HepG2 (cell line): ENCODE results near the gene PPP2R2D. TPM values are rescaled to one million over a fixed set of nuclear protein-coding genes. Genes with fewer than 3 reads are reported as not detected.

Experiments used
- CEBPB ChIP-seq: IDR thresholded peaks from 2 replicates; pipeline ENCODE4 v1.6.1; 2011; ENCODE audit warnings: low read depth, low read length, improper control_type of control experiment, borderline replicate concordance
- CEBPZ ChIP-seq: IDR thresholded peaks from 2 replicates; pipeline ENCODE4 v1.6.1; 2012; ENCODE audit warnings: low read length, improper control_type of control experiment
- HIVEP1 ChIP-seq: sonication (generic); formaldehyde crosslinking; IDR thresholded peaks from 2 replicates; pipeline ENCODE4 v1.4.0; 2020; ENCODE audit warnings: mild to moderate bottlenecking, missing genetic modification reagents
- HOXA5 ChIP-seq: sonication (generic); formaldehyde crosslinking; IDR thresholded peaks from 2 replicates; pipeline ENCODE4 v1.4.0; 2020; ENCODE audit warnings: missing genetic modification reagents
- RBM22 ChIP-seq: fragments of 200-400 bp; formaldehyde crosslinking; optimal IDR thresholded peaks from 2 replicates; pipeline ENCODE3; 2017; ENCODE audit warnings: mild to moderate bottlenecking, low read length, moderate library complexity
- TFAP4 ChIP-seq: sonication (generic); IDR thresholded peaks from 2 replicates; pipeline ENCODE4 v1.6.1; 2016; ENCODE audit warnings: low read depth, borderline replicate concordance
- ZBTB7A ChIP-seq: sonication (generic); formaldehyde crosslinking; IDR thresholded peaks from 2 replicates; pipeline ENCODE4 v1.8.0; 2022; ENCODE audit warnings: mild to moderate bottlenecking, missing genetic modification reagents
- ZMYM2 ChIP-seq: sonication (generic); formaldehyde crosslinking; IDR thresholded peaks from 2 replicates; pipeline ENCODE4 v1.8.0; 2022; ENCODE audit warnings: mild to moderate bottlenecking, missing genetic modification reagents
- ZNF335 ChIP-seq: sonication (generic); formaldehyde crosslinking; IDR thresholded peaks from 2 replicates; pipeline ENCODE4 v1.4.0; 2020; ENCODE audit warnings: missing genetic modification reagents
- ZNF407 ChIP-seq: sonication (generic); formaldehyde crosslinking; IDR thresholded peaks from one replicate; pipeline ENCODE4 v1.5.1; 2020; ENCODE audit warnings: mild to moderate bottlenecking, missing genetic modification reagents; ENCODE audit errors: not compliant biosample characterization
- ZNF549 ChIP-seq: sonication (generic); formaldehyde crosslinking; IDR thresholded peaks from 2 replicates; pipeline ENCODE4 v1.5.0; 2020; ENCODE audit warnings: missing genetic modification reagents
- ZNF598 ChIP-seq: sonication (generic); formaldehyde crosslinking; IDR thresholded peaks from 2 replicates; pipeline ENCODE4 v1.5.1; 2020; ENCODE audit warnings: mild to moderate bottlenecking, missing genetic modification reagents, borderline replicate concordance
- ZNF652 ChIP-seq: IDR thresholded peaks from 2 replicates; pipeline ENCODE4 v1.6.1; 2016; ENCODE audit warnings: low read depth, borderline replicate concordance
- ZUFSP ChIP-seq: sonication (generic); formaldehyde crosslinking; IDR thresholded peaks from 2 replicates; pipeline ENCODE4 v1.9.0; 2021; ENCODE audit warnings: missing genetic modification reagents, mild to moderate bottlenecking, borderline replicate concordance
- polyA plus RNA-seq, 8 experiments: library from polyadenylated mRNA; depleted of rRNA in 3 of 8; stranded (reverse) in 7 of 8; unstranded in 1 of 8; fragments of >200 nt; fragmentation: Illumina TruSeq in 4 of 8; extraction: Trizol in 4 of 8; gene quantifications; 2 replicates each; pipeline versions ENCODE4 v1.2.1 to v1.2.3, GENCODE V29; 2011 to 2016; ENCODE audit warnings: low read depth in 4 of 8, missing spikeins in 1 of 8, mixed read lengths in 1 of 8; ENCODE audit not compliant: insufficient read depth in 1 of 8
- total RNA-seq, 5 experiments: library from RNA; depleted of rRNA; stranded (reverse); fragments of >200 nt; fragmentation: Illumina TruSeq; extraction: Trizol; gene quantifications; 2 replicates each; pipeline ENCODE4 v1.2.3, GENCODE V29; 2016; ENCODE audit warnings: low read depth in 1 of 5

PPP2R2D gene
- total and polyA plus RNA-seq, 2 of the 13 experiments (the other 11 are each of a cell fraction or from before 2014, with no cell fraction given), result 32.7 to 33.2 TPM

GRCh38 chr10:131997366-131998049 lies 96.7 kb downstream of the PPP2R2D start (continued):
- TF ChIP-seq ZUFSP (no peak), CEBPZ (no peak), ZNF598 (CRISPR knock-in tag) (no peak), ZNF549 (no peak), ZNF652 (CRISPR knock-in tag) (peak; percentile 46; the same call in 1 of the 2 replicates), ZBTB7A (CRISPR knock-in tag) (peak; percentile 47; the same call in 1 of the 2 replicates), ZNF407 (CRISPR knock-in tag) (no peak), ZNF335 (CRISPR knock-in tag) (0 out of 2 replicates have a peak, but pooled peaks have one; percentile 56), HIVEP1 (CRISPR knock-in tag) (peak; percentile 97), TFAP4 (peak; percentile 62; the same call in 1 of the 2 replicates), ZMYM2 (CRISPR knock-in tag) (no peak), CEBPB (peak; percentile 97), HOXA5 (CRISPR knock-in tag) (0 out of 2 replicates have a peak, but pooled peaks have one; percentile 16), RBM22 (no peak)
